Vagina (tissue), 2 donors: ENCODE results near the gene APCDD1.

ENCODE experiments used
- CTCF ChIP-seq, 3 experiments: fragments of 450-650 bp in 2 of 3; fragments of 200-600 bp in 1 of 3; sonication (generic) in 1 of 3; IDR thresholded peaks; one replicate each; pipeline ENCODE4 v1.5.1; 2017 to 2019; ENCODE audit warnings: antibody characterized with exemption in 3 of 3, mild to moderate bottlenecking in 2 of 3, moderate library complexity in 2 of 3
- POLR2A ChIP-seq, 2 donors: fragments of 450-650 bp; IDR thresholded peaks; one replicate each; pipeline ENCODE4 v1.6.1; 2017; ENCODE audit warnings: antibody characterized with exemption in 2 of 2, mild to moderate bottlenecking in 2 of 2, moderate library complexity in 2 of 2
- POLR2AphosphoS5 ChIP-seq, 2 donors: sonication (generic); formaldehyde crosslinking; IDR thresholded peaks; one replicate each; pipeline ENCODE4 v1.9.0; 2017; ENCODE audit warnings: antibody characterized with exemption in 2 of 2, mild to moderate bottlenecking in 2 of 2, low read depth in 1 of 2; ENCODE audit not compliant: insufficient read depth in 1 of 2

- no peak for TF ChIP-seq POLR2A (IDR thresholded peaks at IDR 0.05)
- no peak for TF ChIP-seq CTCF (IDR thresholded peaks at IDR 0.05)
- peak in 1 of 2 donors; percentile 32 for TF ChIP-seq POLR2AphosphoS5 (IDR thresholded peaks at IDR 0.05; ENCODE audit: insufficient read depth in 1 of 2, low read depth in 1 of 2)
Measured at GRCh38 chr18:10475654-10476291, 21.3 kb downstream of the APCDD1 start.
